IMR-90 (cell line): ENCODE measurements around the gene CDK17.

Experiments
- CEBPB ChIP-seq: IDR thresholded peaks from 2 replicates; pipeline ENCODE4 v1.6.1; 2012; ENCODE audit warnings: low read depth, low read length, improper control_type of control experiment
- POLR2A ChIP-seq: IDR thresholded peaks from 2 replicates; pipeline ENCODE4 v1.6.1; 2012; ENCODE audit warnings: mild to moderate bottlenecking, low read depth, low read length
- RAD21 ChIP-seq: IDR thresholded peaks from 2 replicates; pipeline ENCODE4 v1.6.1; 2012; ENCODE audit warnings: low read length, improper control_type of control experiment
- SMC3 ChIP-seq: fragments of 150-350 bp; IDR thresholded peaks from 2 replicates; pipeline ENCODE4 v1.6.1; 2016; ENCODE audit warnings: low read depth, mild to moderate bottlenecking, antibody characterized with exemption, low read length, moderate library complexity
- TF ChIP-seq, protein P1 (sequence below): conservative IDR thresholded peaks from 2 replicates; pipeline ENCODE4 v1.5.1; 2012; ENCODE audit warnings: mild to moderate bottlenecking, low read depth, low read length, improper control_type of control experiment
- TF ChIP-seq, protein P2 (sequence below): fragments of 150-350 bp; IDR thresholded peaks from 2 replicates; pipeline ENCODE4 v1.6.1; 2017; ENCODE audit warnings: mild to moderate bottlenecking, antibody characterized with exemption, low read length, low read depth

DNA sequence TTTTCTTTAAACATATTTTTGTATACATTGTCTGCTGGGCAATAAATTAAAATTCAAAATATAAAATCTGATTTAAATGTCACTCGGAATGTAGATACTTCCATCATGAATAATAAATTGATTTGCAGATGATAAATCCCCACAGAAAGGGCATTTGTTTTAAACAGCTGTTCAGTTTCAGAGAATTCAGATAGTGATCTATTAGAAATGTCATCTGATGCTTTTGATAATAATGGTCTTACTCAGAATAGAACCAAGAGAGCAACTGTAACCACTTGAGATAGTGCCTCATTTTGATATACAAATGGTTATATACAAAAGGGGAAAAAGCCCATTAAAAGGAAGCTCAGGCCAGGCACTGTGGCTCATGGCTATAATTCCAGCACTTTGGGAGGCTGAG is 43.4 kb downstream of the CDK17 start:
- TF ChIP-seq, protein P1, sequence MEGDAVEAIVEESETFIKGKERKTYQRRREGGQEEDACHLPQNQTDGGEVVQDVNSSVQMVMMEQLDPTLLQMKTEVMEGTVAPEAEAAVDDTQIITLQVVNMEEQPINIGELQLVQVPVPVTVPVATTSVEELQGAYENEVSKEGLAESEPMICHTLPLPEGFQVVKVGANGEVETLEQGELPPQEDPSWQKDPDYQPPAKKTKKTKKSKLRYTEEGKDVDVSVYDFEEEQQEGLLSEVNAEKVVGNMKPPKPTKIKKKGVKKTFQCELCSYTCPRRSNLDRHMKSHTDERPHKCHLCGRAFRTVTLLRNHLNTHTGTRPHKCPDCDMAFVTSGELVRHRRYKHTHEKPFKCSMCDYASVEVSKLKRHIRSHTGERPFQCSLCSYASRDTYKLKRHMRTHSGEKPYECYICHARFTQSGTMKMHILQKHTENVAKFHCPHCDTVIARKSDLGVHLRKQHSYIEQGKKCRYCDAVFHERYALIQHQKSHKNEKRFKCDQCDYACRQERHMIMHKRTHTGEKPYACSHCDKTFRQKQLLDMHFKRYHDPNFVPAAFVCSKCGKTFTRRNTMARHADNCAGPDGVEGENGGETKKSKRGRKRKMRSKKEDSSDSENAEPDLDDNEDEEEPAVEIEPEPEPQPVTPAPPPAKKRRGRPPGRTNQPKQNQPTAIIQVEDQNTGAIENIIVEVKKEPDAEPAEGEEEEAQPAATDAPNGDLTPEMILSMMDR: no peak
- TF ChIP-seq POLR2A (no peak), CEBPB (no peak), RAD21 (no peak), SMC3 (no peak)
- TF ChIP-seq, protein P2, sequence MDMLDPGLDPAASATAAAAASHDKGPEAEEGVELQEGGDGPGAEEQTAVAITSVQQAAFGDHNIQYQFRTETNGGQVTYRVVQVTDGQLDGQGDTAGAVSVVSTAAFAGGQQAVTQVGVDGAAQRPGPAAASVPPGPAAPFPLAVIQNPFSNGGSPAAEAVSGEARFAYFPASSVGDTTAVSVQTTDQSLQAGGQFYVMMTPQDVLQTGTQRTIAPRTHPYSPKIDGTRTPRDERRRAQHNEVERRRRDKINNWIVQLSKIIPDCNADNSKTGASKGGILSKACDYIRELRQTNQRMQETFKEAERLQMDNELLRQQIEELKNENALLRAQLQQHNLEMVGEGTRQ: no peak
